CD14-positive monocyte (primary cell): ENCODE results near the gene TGFB3. TPM values are rescaled to one million over a fixed set of nuclear protein-coding genes. Genes with fewer than 3 reads are reported as not detected.

Source experiments
- DNase-seq, 3 donors: peaks; one replicate each; pipeline ENCODE4 v3.0.0-alpha.2; 2011 to 2022
- H2AFZ ChIP-seq: 2 replicates; pipeline ENCODE4 v1.6.0; 2012; ENCODE audit warnings: mild to moderate bottlenecking, low read depth, low read length, inconsistent platforms; ENCODE audit not compliant: insufficient read depth, poor library complexity, severe bottlenecking
- H3K27ac ChIP-seq, 2 donors: 1 replicate in 1 of 2; 2 replicates in 1 of 2; pipeline ENCODE4 v1.5.1; 2012 to 2013; ENCODE audit warnings: low read length in 2 of 2, control low read depth in 1 of 2, inconsistent platforms in 1 of 2, low read depth in 1 of 2, mild to moderate bottlenecking in 1 of 2
- H3K27me3 ChIP-seq, 2 donors: one replicate each; pipeline versions ENCODE4 v1.6.0 to v1.6.1; 2011 to 2013; ENCODE audit warnings: low read length in 2 of 2; ENCODE audit not compliant: control insufficient read depth in 2 of 2, insufficient read depth in 2 of 2
- H3K36me3 ChIP-seq, 2 donors: replicated peaks in 1 of 2; 1 replicate in 1 of 2; 2 replicates in 1 of 2; pipeline versions ENCODE4 v1.5.1 to v1.6.1; 2012 to 2013; ENCODE audit warnings: low read length in 2 of 2, control low read depth in 1 of 2, inconsistent platforms in 1 of 2, mild to moderate bottlenecking in 1 of 2; ENCODE audit not compliant: insufficient read depth in 2 of 2, control insufficient read depth in 1 of 2
- H3K4me1 ChIP-seq, 2 donors: 1 replicate in 1 of 2; 2 replicates in 1 of 2; pipeline versions ENCODE4 v1.5.1 to v1.6.1; 2012 to 2013; ENCODE audit warnings: low read length in 2 of 2, control low read depth in 1 of 2, inconsistent platforms in 1 of 2, mild to moderate bottlenecking in 1 of 2, moderate library complexity in 1 of 2; ENCODE audit not compliant: insufficient read depth in 2 of 2, control insufficient read depth in 1 of 2
- H3K4me2 ChIP-seq: replicated peaks from 2 replicates; pipeline ENCODE3; 2012; ENCODE audit warnings: low read length, moderate library complexity, mild to moderate bottlenecking; ENCODE audit not compliant: poor library complexity, severe bottlenecking; ENCODE audit errors: extremely low read depth
- H3K4me3 ChIP-seq, 3 experiments: fragments of 200-600 bp in 1 of 3; sonication (generic) in 1 of 3; replicated peaks in 1 of 3; 1 replicate in 2 of 3; 2 replicates in 1 of 3; pipeline ENCODE4 v1.5.1; 2011 to 2013; ENCODE audit warnings: low read length in 3 of 3, mild to moderate bottlenecking in 3 of 3, control low read depth in 2 of 3, low read depth in 2 of 3, inconsistent platforms in 1 of 3, moderate library complexity in 1 of 3
- H3K79me2 ChIP-seq: 2 replicates; pipeline ENCODE4 v1.6.0; 2012; ENCODE audit warnings: mild to moderate bottlenecking, control low read depth, inconsistent platforms, low read length, moderate library complexity; ENCODE audit not compliant: insufficient read depth
- H3K9ac ChIP-seq: 2 replicates; pipeline ENCODE4 v1.6.0; 2017; ENCODE audit warnings: low read length, mild to moderate bottlenecking; ENCODE audit not compliant: insufficient read depth, poor library complexity, severe bottlenecking
- H3K9me3 ChIP-seq, 2 donors: replicated peaks in 1 of 2; 1 replicate in 1 of 2; 2 replicates in 1 of 2; pipeline versions ENCODE4 v1.5.1 to v1.6.1; 2012 to 2013; ENCODE audit warnings: low read length in 2 of 2, control low read depth in 1 of 2; ENCODE audit not compliant: control insufficient read depth in 1 of 2, insufficient read depth in 1 of 2
- H4K20me1 ChIP-seq: 2 replicates; pipeline ENCODE4 v1.6.0; 2012; ENCODE audit warnings: mild to moderate bottlenecking, low read length, control low read depth, moderate library complexity; ENCODE audit not compliant: insufficient read depth
- H3K27ac Mint-ChIP-seq, 7 donors: one replicate each; pipeline ENCODE4 v1.8.0; 2020; ENCODE audit warnings: mild to moderate bottlenecking in 7 of 7, mixed read lengths in 7 of 7, moderate library complexity in 6 of 7, inconsistent platforms in 2 of 7
- H3K27me3 Mint-ChIP-seq, 3 donors: one replicate each; pipeline ENCODE4 v1.8.0; 2021 to 2022; ENCODE audit warnings: low read depth in 3 of 3, mild to moderate bottlenecking in 3 of 3, mixed read lengths in 3 of 3, moderate library complexity in 3 of 3, inconsistent platforms in 1 of 3
- H3K36me3 Mint-ChIP-seq, 2 donors: one replicate each; pipeline ENCODE4 v1.8.0; 2020; ENCODE audit warnings: mixed read lengths in 2 of 2, inconsistent platforms in 1 of 2, mild to moderate bottlenecking in 1 of 2
- H3K4me1 Mint-ChIP-seq: one replicate; pipeline ENCODE4 v1.8.0; 2020; ENCODE audit warnings: mild to moderate bottlenecking, mixed read lengths
- H3K4me3 Mint-ChIP-seq, 2 donors: one replicate each; pipeline ENCODE4 v1.8.0; 2020; ENCODE audit warnings: mild to moderate bottlenecking in 2 of 2, mixed read lengths in 2 of 2, moderate library complexity in 1 of 2
- H3K9me3 Mint-ChIP-seq, 7 donors: one replicate each; pipeline ENCODE4 v1.8.0; 2020 to 2022; ENCODE audit warnings: mixed read lengths in 7 of 7, mild to moderate bottlenecking in 6 of 7, moderate library complexity in 6 of 7, inconsistent platforms in 2 of 7
- CTCF ChIP-seq: fragments of 200-600 bp; IDR thresholded peaks from one replicate; pipeline ENCODE4 v1.8.0; 2022; ENCODE audit warnings: antibody characterized with exemption, mild to moderate bottlenecking
- WGBS: methylation state at CpG from one replicate; pipeline ENCODE4 v1.1.5; 2013; ENCODE audit warnings: missing lambda C conversion rate; ENCODE audit not compliant: insufficient coverage; 5-methylcytosine and 5-hydroxymethylcytosine counted together
- intact Hi-C, 2 donors: fragments of 100-400 bp; cut with micrococcal nuclease; formaldehyde crosslinking; loops; one replicate each; pipeline versions ENCODE4 v1.15.0 to v1.15.1; 2023
- polyA plus RNA-seq, 3 donors: library from polyadenylated mRNA; depleted of rRNA in 1 of 3; unstranded in 2 of 3; stranded (reverse) in 1 of 3; fragments of 300-500 nt in 2 of 3; fragments of >200 nt in 1 of 3; fragmentation: Illumina TruSeq in 2 of 3; gene quantifications; 1 replicate in 2 of 3; 2 replicates in 1 of 3; pipeline ENCODE4 v1.2.3, GENCODE V29; 2012 to 2021

Gene TGFB3
- polyA plus RNA-seq, 3 donors, result 0.07 to 1.8 TPM; not detected in 1

GRCh38 chr14:75946785-75947184, 35.0 kb downstream of the TGFB3 start:
- Mint-ChIP-seq H3K36me3 (peaks cover 0 to 4% of the 10 kb centered on the region in 2 donors), H3K27ac (no peak overlapping the region), H3K27me3 (peaks cover 0 to 4% (median 0%) of the 10 kb centered on the region in 3 donors), H3K4me1 (no peaks in the 10 kb centered on the region), H3K4me3 (no peak overlapping the region), H3K9me3 (no peaks in the 10 kb centered on the region)
- no peaks in the 10 kb centered on the region for H3K79me2 ChIP-seq
- no peaks in the 10 kb centered on the region for H4K20me1 ChIP-seq
- H3K4me1 ChIP-seq, result no peaks in the 10 kb centered on the region
- H3K36me3 ChIP-seq, result no peaks in the 10 kb centered on the region
- no peaks in the 10 kb centered on the region for H3K27me3 ChIP-seq
- intact Hi-C loops, result no loop called here
- H3K4me2 ChIP-seq, result no peak overlapping the region
- H2AFZ ChIP-seq, result no peak overlapping the region
- no peaks in the 10 kb centered on the region for H3K9me3 ChIP-seq
- no peak overlapping the region for H3K9ac ChIP-seq
- DNase-seq, result no peak
- no peak overlapping the region for H3K4me3 ChIP-seq
- WGBS, result 97% methylated on average over 5 of the region's 5 CpGs
- H3K27ac ChIP-seq, result no peak overlapping the region
- TF ChIP-seq CTCF, result no peak

- no peak overlapping the region for H3K4me2 ChIP-seq
- no peak for DNase-seq
- 86% methylated on average over 1 of the region's 4 CpGs for WGBS
- H3K9ac ChIP-seq, result no peak overlapping the region
- Mint-ChIP-seq H3K27me3 (peaks cover 0 to 4% (median 0%) of the 10 kb centered on the region in 3 donors), H3K27ac (no peak overlapping the region), H3K4me3 (no peak overlapping the region), H3K4me1 (no peaks in the 10 kb centered on the region), H3K36me3 (peaks cover 0 to 3% of the 10 kb centered on the region in 2 donors), H3K9me3 (no peaks in the 10 kb centered on the region)
- no peaks in the 10 kb centered on the region for H3K9me3 ChIP-seq
- no peak overlapping the region for H2AFZ ChIP-seq
- no peak for TF ChIP-seq CTCF
- no peaks in the 10 kb centered on the region for H3K27me3 ChIP-seq
- intact Hi-C loops, result no loop called here
- H4K20me1 ChIP-seq, result no peaks in the 10 kb centered on the region
- no peaks in the 10 kb centered on the region for H3K4me1 ChIP-seq
- no peaks in the 10 kb centered on the region for H3K79me2 ChIP-seq
- H3K4me3 ChIP-seq, result no peak overlapping the region
- H3K36me3 ChIP-seq, result no peaks in the 10 kb centered on the region
- no peak overlapping the region for H3K27ac ChIP-seq
Observed at GRCh38 chr14:75944607-75945241, 37.1 kb downstream of the TGFB3 start.
